Measurements from ENCODE around the gene KCNK7.

The KCNK7 gene

DNA sequence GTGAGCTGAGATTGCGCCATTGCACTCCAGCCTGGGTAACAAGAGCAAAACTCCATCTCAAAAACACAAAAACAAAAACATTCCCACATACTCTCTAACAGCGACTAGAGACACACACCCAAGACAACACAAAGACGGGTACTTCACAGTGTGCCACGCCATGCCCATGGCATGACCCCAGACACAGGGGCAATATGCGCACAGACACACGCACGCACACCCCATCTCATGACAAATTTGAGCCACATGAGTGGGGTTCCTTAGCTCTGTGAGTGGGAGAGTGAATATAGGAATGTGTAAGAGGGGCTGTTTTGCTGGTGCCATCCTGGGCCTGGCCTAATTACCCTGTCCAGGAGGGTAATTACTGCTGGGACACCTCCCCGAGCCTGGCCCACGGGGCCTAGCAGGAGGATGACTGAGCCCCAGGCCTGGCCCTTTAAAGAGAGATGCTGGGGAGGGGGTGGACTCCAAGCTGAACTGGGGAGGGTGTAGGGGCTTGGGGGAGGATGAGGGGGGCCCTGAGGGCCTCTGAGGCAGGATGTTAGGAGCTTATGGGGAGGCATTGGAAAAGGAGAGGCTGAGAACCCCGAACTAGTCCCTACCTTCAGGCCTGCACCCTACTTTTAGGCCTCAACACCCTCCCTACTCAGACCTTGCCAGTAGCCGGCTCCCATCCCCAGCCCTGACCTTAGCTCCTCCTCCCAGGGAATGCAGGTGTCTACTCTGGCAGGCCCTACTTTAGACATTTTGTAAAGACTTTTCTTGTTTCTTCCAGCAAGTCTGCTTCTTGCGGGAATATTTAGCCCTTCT, 38.9 kb downstream of the KCNK7 start:
- no peak for DNase-seq (ENCODE audit: low read depth)

DNA sequence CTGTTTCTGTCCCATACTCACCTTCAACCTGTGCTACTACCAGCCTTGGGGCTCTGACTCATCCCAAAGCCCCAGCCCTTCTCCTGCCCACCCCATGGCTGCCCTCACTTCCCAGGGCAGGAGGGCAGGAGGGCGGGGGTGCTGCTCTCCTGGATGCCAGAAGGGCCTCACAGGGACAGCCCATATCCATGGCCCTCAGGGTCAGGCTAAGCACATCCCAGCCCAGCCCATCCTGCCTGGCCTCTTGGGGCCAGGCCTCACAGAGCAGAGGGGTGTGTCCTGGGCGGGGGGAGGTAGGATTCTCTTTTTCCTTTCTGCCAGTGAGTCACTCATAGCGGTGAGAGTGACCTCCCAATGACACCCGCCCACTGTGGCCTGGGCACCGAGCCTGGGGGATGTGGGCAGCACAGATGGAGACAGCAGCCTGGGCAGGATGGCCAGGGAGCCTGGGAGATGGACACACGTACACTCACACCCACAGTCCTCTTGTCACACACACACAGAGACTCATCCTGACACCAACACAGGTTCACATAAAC, 39.8 kb downstream of the KCNK7 start:
- peak; percentile 80 for DNase-seq (ENCODE audit: low read depth)

DNA sequence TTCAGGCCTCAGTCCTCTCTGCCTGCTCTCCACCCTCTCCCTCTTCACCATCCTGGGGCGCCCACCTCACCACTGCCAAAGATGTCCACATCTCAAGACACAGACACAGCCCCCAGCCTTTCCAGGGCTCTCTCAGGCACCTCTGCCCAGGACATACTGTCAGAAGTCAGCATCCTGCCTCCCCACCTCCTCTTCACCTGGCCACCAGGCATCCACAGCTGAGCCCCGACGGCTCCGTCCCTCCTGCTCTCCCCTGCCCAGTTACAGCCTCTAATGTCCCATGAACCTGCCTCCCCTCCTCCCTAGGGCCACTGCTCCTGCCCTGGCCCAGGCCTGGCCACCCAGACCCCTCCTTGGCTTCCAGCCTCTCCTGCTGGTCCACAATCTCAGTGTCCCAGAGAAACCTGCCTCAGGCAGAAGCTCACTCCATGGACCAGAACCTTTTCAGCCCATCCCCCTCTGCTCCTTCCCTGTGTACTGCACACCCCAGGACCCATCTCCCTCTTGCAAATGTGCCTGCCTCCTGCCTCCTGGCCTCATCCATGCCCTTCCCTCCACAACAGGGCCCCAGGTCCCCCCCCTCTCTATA, 40.7 kb downstream of the KCNK7 start:
- DNase-seq (ENCODE audit: low read depth), result no peak

DNA sequence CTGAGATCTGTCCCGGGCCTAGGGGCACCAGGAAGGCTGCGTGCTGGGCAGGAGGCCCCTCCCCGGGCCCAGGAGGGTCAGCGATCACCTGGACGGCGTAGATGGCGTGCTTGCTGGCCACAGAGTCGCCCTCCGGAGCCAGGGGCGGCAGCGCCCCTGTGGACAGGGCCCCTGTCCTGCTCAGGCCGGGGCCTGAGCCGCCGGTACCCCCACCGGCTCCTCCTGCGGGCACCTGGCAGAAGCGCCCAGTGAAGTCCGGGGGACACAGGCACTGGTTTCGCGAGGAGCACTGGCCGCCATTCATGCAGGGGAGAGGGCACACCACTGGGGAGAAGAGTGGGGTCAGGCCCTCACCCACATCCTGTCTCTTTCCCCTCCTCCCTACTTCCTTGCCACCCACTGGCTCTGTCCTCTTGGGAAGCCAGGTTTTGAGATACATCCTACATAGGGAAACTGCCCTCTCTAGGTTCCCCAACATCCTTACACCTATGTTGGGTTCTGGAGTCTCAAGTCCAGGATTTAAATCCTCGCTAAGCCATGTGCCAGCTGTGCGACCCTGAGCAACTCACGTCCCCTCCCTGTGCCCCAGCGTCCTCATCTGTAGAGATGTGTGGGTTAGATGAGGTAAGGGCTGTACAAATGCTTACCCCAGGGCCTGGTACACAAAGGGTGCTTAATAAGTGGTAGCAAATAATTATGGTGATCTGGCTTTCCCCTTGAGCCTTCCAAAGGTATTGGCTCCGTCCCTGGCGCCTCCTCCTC, 41.4 kb downstream of the KCNK7 start:
- no peak for DNase-seq (ENCODE audit: low read depth)

DNA sequence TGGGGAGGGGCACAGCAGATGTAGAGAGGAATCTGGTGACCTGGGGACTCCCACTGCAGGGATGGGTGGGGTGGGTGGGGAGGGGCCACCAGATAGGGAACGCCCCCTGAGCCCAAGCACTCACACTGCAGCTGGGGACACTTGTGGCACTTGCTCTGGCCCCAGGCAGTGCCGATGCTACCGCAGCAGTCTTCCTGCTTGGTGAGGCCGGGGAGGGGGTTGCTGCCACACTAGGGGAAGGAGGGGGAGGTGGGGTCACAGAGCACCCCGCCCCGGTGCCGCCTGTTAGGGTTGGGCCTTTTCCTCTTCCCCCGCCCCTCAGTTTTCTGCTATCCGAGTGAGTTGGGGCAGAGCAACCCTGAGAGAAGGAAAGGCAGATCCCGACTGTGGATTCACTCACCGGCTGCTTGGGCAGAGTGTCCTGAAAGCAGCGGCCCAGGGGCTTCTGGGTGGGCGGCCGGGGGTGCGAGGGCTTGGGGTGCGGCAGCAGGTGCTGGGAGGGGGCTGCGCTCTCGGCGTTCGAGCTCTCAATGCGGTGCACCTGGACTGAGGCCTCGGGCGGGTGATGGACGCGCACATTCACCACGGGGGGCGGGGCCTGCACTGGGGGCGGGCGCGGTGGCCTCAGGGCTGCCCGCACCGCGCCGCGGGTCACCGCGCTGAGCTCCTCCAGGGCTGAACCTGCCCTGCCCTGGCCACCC, 42.1 kb downstream of the KCNK7 start:
- no peak for DNase-seq (ENCODE audit: low read depth)

DNA sequence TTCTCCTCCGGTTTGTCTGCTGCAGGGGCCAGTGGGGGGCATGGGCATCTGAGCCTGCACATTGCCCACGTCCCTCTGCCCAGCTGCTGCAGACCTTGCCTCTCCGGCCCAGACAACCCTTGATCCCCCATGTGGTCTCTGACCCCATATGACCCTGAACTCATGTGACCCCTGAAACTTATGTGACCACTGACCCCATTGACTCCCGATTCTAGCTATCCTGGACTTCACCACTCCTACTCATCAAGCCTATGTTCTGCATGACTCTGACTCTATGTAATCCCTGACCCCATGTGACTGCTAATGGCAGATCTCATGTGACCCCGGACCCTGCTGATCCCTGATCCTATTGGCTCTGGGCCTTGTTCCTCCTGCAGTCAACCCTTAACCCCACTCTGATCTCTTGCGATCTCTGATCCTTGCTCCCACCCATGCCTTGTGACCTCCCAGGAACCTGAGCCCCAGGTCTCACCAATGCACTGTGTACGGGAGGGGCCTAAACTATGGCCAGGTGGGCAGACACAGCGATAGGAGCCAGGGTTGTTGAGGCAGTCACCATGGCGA, 43.1 kb downstream of the KCNK7 start:
- no peak for DNase-seq (ENCODE audit: low read depth)

DNA sequence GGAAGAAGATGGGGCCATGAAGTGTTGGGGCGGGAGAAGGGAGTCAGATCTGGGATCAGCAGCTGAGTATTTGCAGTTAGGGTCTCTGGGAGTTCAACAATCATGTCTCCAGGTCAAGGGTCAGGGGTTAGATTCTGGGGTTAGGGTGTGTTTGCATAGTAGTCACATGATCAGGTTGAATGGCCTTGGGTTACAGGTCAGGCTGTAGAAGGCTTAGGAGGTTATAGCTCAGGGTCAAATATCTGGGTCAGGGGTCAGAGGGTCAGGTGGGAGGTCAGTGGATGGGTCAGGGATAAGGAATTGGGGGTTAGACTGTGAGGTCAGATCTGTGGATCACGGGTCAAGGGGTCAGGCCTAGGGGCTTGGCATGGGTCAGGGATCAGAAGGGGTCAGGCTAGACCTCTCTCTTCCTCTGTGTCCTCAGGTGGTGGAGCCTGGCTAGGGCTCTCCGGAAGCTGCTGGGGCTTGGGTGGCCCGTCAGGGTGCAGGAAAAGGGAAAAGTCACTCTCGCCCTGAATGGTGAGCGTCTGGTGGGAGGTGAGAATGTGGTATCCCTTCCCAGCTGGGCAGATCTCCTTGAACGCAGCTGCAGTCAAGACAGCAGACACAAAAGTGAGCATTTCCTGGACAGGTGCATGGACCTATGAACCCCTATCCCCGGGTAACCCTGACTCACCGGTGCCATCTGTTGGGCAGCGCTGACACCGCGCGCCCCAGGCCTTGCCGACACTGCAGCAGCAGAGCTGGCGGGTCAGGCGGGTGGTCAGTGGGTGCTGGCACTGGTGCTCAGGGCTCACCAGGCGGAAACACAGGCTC, 43.8 kb downstream of the KCNK7 start:
- DNase-seq (ENCODE audit: low read depth), result no peak

DNA sequence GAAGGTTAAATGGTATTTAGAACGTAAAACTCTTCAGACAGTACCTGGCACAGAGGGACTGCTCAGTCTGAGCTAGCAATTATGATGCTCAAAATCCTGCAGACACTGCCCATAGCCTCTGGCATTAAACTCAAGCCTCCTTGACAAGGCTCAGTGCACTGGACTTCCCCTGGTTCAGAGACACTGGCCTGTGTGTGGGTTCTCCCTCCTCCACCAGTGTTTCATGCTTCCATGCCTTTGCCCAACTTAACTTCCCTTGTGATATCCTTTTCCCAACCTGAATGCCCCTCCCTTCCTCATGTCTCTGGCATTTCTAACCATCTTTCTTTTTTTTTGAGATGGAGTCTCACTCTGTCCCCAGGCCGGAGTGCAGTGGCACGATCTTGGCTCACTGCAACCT, 46.5 kb downstream of the KCNK7 start:
- no peak for DNase-seq (ENCODE audit: low read depth)

DNA sequence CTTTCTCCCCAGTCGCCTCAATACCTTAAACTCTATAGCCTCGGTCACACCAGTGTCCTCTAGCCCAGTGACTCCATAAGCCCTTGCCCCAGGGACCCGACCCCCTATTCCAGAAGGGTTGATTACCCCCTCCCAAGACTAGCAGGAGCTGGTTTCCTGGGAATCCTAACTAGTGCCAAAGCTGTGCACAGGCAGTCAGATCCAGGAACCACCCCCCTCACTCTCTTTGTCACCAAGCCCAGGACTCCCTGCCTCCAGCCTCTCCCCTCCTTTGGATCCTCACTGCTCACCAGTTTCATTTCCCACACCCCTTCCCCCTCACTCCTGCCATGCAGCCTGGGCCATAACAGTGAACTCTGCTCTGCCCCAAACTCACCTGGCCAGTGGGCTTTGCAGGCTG, 47.2 kb downstream of the KCNK7 start:
- no peak for DNase-seq (ENCODE audit: low read depth)

DNA sequence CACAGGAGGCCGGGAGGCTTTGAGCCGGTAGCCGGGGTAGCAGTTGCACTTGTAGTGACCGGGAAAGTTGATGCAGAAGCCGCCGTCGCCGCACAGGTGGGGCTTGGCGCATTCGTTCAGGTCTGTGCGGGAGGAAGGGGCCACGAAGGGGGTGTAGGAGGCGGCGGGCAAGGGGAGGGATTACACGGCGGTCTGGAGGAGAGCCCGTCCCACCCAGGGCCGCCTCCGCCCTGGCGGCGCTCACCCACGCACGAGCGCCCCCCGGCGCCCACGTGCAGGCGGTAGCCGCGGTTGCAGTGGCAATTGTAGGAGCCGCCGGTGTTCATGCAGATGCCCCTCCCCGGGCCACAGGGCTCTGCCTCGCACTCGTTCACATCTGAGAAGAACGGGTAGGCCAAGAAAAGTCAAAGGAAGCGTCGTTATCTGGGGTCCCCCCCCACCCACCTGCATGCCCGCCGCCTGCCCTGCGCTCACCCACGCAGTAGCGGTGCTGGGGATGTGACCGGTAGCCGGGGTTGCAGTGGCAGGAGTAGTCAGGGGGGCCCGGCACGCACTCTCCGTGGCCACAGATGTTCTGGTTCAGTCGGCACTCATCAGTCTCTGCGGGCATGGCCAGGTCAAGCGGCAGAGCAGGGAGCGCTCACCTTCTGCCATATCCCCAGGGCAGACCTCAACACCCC, 48.0 kb downstream of the KCNK7 start:
- no peak for DNase-seq (ENCODE audit: low read depth)

DNA sequence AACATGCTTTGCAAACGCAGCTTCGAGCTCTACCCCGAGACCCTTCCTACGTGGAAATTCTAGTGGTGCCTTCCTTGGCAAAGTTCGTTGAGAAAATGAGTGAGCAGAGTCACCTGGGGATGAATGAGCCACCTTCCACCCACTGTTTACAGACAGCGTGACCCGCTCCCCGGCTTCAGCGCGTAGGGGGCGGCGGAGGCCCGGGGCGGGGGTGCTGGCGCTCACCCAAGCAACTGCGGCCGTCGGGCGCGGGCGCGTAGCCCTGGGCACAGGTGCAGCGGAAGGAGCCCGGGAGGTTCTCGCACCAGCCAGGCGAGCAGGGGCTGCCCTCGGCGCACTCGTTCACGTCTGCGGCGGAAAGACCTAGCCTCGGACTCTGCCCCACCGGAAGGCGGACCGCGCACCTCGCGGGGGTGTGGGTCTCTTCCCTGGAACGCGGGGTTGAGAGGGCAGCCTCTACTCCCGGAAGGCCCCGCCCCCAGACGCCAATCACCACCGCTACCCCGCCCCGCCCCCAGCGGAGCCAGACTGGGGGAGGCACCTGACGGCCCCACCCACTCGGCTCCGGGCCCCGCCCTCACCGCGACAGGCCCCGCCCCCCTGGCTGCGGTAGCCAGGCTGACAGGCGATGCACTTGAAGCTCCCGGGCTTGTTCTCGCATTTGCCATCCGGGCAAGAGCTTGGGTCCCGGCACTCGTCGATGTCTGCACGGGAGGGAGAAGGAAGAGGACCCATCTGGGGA, 49.2 kb downstream of the KCNK7 start:
- DNase-seq (ENCODE audit: low read depth), result no peak

DNA sequence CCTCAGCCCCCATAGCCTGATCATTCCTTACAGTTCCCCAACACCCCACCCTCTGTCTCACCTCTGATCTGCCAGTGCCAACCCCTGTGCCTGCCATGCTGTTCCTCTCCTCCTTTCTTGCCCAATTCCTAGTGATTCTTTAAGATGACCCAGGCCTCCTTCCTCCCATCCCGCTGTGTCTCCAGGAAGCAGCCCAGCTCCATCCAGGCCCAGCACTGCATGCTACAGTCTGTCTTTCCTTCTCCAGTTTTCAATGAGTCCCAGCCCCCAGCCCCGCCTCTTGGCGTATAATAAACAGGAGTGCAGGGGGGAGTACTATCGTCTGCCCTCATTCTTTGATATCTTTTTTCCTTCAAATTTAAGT, 49.8 kb downstream of the KCNK7 start:
- no peak for DNase-seq (ENCODE audit: low read depth)
